Neutrophil (primary cell): Measurements from ENCODE around the gene HIVEP3.

Experiments used
- H3K27ac ChIP-seq: fragments of 200-600 bp; sonication (generic); 2 replicates; pipeline ENCODE4 v1.5.1; 2016; ENCODE audit warnings: mild to moderate bottlenecking, moderate library complexity
- H3K27me3 ChIP-seq: fragments of 200-600 bp; sonication (generic); 2 replicates; pipeline ENCODE4 v1.6.0; 2016; ENCODE audit warnings: mild to moderate bottlenecking
- H3K36me3 ChIP-seq: fragments of 200-600 bp; sonication (generic); 2 replicates; pipeline ENCODE4 v1.5.1; 2017
- H3K4me1 ChIP-seq, 2 experiments: fragments of 200-600 bp in 1 of 2; sonication (generic) in 1 of 2; 1 replicate in 1 of 2; 2 replicates in 1 of 2; pipeline versions ENCODE4 v1.5.1 to v1.6.1; 2013 to 2016; ENCODE audit warnings: low read depth in 1 of 2, low read length in 1 of 2, mild to moderate bottlenecking in 1 of 2, moderate library complexity in 1 of 2; ENCODE audit not compliant: control insufficient read depth in 1 of 2, insufficient read depth in 1 of 2
- H3K4me3 ChIP-seq, 2 experiments: fragments of 200-600 bp in 1 of 2; sonication (generic) in 1 of 2; 1 replicate in 1 of 2; 2 replicates in 1 of 2; pipeline ENCODE4 v1.5.1; 2013 to 2016; ENCODE audit warnings: low read depth in 1 of 2, low read length in 1 of 2, mild to moderate bottlenecking in 1 of 2, moderate library complexity in 1 of 2
- H3K9me3 ChIP-seq: fragments of 200-600 bp; sonication (generic); 2 replicates; pipeline ENCODE4 v1.5.1; 2016
- TF ChIP-seq, protein P1 (sequence below): fragments of 200-600 bp; sonication (generic); IDR thresholded peaks from 2 replicates; pipeline ENCODE4 v1.5.1; 2016; ENCODE audit warnings: antibody characterized with exemption

HIVEP3 gene

DNA sequence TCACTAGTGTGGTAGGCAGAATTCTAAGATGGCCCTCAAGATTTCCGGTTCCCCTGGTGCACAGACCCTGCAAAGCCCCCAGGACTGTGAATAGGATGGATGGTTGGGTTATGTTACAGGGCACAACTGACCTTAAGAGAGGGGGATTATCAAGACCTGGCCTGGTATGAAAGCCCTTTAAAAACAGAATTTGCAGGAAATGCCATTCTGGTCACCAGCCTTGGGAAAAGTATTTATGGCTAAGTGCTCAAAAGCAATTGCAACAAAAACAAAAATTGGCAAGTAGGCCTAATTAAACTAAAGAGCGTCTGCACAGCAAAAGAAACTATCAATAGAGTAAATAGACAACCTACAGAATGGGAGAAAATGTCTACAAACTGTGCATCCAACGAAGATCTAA lies 289.6 kb downstream of the HIVEP3 start:
- Histone ChIP-seq H3K27ac (no peak overlapping the region), H3K4me1 (no peaks in the 10 kb centered on the region)

DNA sequence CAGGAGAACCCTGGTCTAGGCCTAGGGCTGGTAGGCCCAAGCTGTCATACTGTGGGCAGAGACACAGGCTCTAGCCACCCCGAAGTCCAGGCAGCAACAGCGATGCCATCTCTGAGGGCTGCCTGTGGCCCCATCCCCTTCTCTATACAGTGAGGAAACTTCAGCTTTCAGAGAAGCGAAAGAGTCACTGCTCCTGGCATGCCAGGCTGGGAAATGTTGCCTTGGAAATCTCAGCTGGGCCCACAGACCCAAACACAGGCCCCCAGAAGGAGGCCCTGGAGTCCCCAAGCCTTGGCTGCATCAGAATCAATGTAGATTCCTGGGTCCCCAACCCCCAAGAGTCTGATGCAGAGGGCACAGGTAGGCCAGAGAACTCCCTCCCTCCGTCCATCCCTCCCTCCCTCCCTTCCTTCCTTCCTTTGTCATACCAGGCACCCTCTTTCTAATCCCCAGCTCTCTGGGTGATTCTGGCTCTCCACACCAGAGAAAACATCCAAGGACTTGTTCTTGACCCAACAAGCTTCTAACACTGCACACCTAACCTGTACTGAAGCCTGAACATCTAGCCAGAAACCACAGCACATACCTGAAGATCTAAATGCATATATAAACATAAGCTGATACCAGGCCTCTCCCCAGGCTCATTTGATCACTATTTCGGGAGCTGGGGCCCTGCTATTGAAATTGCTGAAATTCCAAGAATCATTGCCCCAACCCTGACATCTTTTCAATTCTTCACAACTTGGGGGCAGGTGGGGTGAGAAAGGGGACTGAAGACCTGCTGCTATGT lies 291.0 kb downstream of the HIVEP3 start:
- Histone ChIP-seq H3K4me3 (no peak overlapping the region), H3K27me3 (no peaks in the 10 kb centered on the region), H3K4me1 (no peaks in the 10 kb centered on the region), H3K36me3 (no peaks in the 10 kb centered on the region), H3K9me3 (no peaks in the 10 kb centered on the region), H3K27ac (no peak overlapping the region)
- TF ChIP-seq, protein P1, sequence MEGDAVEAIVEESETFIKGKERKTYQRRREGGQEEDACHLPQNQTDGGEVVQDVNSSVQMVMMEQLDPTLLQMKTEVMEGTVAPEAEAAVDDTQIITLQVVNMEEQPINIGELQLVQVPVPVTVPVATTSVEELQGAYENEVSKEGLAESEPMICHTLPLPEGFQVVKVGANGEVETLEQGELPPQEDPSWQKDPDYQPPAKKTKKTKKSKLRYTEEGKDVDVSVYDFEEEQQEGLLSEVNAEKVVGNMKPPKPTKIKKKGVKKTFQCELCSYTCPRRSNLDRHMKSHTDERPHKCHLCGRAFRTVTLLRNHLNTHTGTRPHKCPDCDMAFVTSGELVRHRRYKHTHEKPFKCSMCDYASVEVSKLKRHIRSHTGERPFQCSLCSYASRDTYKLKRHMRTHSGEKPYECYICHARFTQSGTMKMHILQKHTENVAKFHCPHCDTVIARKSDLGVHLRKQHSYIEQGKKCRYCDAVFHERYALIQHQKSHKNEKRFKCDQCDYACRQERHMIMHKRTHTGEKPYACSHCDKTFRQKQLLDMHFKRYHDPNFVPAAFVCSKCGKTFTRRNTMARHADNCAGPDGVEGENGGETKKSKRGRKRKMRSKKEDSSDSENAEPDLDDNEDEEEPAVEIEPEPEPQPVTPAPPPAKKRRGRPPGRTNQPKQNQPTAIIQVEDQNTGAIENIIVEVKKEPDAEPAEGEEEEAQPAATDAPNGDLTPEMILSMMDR = no peak

More for the DNA sequence above, 289.6 kb downstream of the HIVEP3 start:
- TF ChIP-seq, protein P1 = no peak
- H3K4me3 ChIP-seq = no peak overlapping the region
- H3K9me3 ChIP-seq = no peaks in the 10 kb centered on the region
- H3K27me3 ChIP-seq = no peaks in the 10 kb centered on the region
- H3K36me3 ChIP-seq = no peaks in the 10 kb centered on the region

DNA sequence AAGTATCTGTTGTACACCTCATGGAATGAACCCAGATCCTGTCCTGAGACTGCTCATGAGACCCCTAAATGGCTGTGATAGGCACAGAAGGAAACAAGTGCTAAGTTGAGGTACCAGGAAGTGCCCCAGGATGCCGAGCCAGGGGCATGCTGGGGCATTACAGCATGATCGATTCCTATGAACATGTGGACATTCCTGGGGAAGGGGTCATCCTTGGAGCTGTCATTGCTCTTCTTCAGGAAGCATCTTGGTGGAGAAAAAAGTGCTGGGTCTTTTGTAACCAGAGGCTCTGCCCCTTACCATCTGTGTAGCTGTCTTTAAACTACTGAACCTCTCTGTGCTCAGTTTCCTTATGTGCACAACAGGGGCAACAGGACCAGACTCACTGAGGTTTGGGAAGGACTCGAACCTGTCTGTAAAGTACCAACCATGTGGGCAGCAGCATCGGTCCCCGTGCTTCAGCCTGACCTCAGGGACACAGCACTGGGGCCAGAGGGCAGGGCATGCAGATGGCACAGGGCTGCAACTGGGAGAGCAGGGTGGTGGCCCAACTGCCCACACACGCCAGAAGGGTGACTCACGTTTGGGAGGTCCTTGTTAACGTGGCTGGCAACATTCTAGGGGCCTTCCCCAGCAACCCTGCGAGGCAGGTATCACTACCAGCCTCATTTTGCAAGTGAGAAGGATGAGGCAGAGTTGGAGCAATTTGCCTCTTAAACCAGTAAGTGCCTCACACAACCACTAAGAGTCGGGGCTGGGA lies 291.9 kb downstream of the HIVEP3 start:
- H3K4me1 ChIP-seq = no peaks in the 10 kb centered on the region
- no peak overlapping the region for H3K4me3 ChIP-seq
- TF ChIP-seq, protein P1 = no peak
- no peak overlapping the region for H3K27ac ChIP-seq
- no peaks in the 10 kb centered on the region for H3K9me3 ChIP-seq
- H3K27me3 ChIP-seq = no peaks in the 10 kb centered on the region
- H3K36me3 ChIP-seq = no peaks in the 10 kb centered on the region

DNA sequence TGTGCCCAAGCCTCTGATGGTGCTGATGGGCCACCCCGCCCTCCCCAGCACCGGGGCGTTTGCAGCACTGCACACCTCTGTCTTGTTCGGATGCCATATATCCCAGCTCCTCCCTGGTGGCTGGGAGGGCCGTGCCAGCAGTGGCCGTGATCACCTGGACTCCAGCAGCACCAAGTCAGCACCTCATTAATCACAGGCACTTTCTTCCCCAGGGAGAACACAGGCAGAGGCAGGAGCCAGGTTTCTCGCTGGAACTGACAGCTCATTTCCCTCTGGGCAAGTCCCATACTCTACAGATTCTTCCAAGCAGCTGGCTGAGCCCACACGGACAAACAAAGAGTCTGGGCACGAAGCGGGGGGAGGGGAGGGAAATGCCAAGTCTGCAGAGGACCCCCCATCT lies 292.6 kb downstream of the HIVEP3 start:
- TF ChIP-seq, protein P1 = no peak
- Histone ChIP-seq H3K27ac (no peak overlapping the region), H3K36me3 (no peaks in the 10 kb centered on the region), H3K27me3 (no peaks in the 10 kb centered on the region), H3K9me3 (no peaks in the 10 kb centered on the region), H3K4me3 (no peak overlapping the region), H3K4me1 (no peaks in the 10 kb centered on the region)

DNA sequence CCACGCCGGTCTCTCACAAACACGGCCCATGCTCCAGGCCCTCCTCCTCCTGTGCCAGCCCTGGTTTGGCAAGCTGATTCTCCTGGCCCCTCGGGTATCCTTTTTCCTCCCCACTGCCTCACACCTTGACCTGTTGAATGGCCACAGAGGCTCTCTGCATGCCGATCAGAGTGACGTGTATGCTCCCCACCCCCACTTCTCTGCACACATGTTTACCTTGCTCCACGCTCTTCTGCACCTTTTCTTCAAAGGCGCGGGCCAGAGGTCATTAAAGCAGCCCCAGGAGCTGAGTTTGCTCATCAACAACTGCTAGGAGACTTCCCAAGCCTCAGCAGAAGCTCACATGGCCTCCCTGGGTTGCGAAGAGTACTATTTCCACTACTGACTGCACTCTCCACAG lies 295.0 kb downstream of the HIVEP3 start:
- TF ChIP-seq, protein P1 = no peak
- no peaks in the 10 kb centered on the region for H3K4me1 ChIP-seq
- H3K9me3 ChIP-seq = no peaks in the 10 kb centered on the region
- no peak overlapping the region for H3K27ac ChIP-seq
- H3K27me3 ChIP-seq = no peaks in the 10 kb centered on the region
- H3K36me3 ChIP-seq = no peaks in the 10 kb centered on the region
- no peak overlapping the region for H3K4me3 ChIP-seq
